HUES64 (cell line): Measurements from ENCODE around the gene RNF167.

Experiments used
- H3K27ac ChIP-seq: 2 replicates; pipeline ENCODE4 v1.7.0; 2013; ENCODE audit warnings: low read depth, low read length, inconsistent platforms
- H3K27me3 ChIP-seq: 2 replicates; pipeline ENCODE4 v1.6.1; 2013; ENCODE audit warnings: mild to moderate bottlenecking, low read length; ENCODE audit not compliant: insufficient read depth
- H3K36me3 ChIP-seq: 2 replicates; pipeline ENCODE4 v1.6.1; 2013; ENCODE audit warnings: mild to moderate bottlenecking, low read length; ENCODE audit not compliant: insufficient read depth
- H3K4me1 ChIP-seq: 2 replicates; pipeline ENCODE4 v1.6.1; 2013; ENCODE audit warnings: mild to moderate bottlenecking, low read length, moderate library complexity; ENCODE audit not compliant: insufficient read depth
- H3K4me3 ChIP-seq: 2 replicates; pipeline ENCODE4 v1.5.1; 2013; ENCODE audit warnings: mild to moderate bottlenecking, low read length, moderate library complexity
- H3K9ac ChIP-seq: 2 replicates; pipeline ENCODE4 v1.6.1; 2013; ENCODE audit warnings: mild to moderate bottlenecking, low read depth, low read length
- H3K9me3 ChIP-seq: 2 replicates; pipeline ENCODE4 v1.6.1; 2013; ENCODE audit warnings: low read depth, low read length; ENCODE audit not compliant: insufficient read depth
- WGBS: fragments of 150-250, 120-280 bp; methylation state at CpG from one replicate; pipeline ENCODE4 v1.1.7; 2013; ENCODE audit warnings: missing lambda C conversion rate; 5-methylcytosine and 5-hydroxymethylcytosine counted together

Gene RNF167

GRCh38 chr17:4960279-4960922, 20.3 kb downstream of the RNF167 start:
- no peak overlapping the region for H3K4me3 ChIP-seq
- no peaks in the 10 kb centered on the region for H3K9me3 ChIP-seq
- H3K27me3 ChIP-seq, result no peaks in the 10 kb centered on the region
- 0 out of 2 replicates have a peak overlapping the region, but pooled peaks have one; percentile 9 for H3K27ac ChIP-seq
- 74% methylated on average over 9 of the region's 9 CpGs for WGBS
- H3K4me1 ChIP-seq, result peaks cover 8% of the 10 kb centered on the region; the same call in 1 of the 2 replicates
- no peak overlapping the region; the same call in 1 of the 2 replicates for H3K9ac ChIP-seq
- H3K36me3 ChIP-seq, result peaks cover 24% of the 10 kb centered on the region

DNA sequence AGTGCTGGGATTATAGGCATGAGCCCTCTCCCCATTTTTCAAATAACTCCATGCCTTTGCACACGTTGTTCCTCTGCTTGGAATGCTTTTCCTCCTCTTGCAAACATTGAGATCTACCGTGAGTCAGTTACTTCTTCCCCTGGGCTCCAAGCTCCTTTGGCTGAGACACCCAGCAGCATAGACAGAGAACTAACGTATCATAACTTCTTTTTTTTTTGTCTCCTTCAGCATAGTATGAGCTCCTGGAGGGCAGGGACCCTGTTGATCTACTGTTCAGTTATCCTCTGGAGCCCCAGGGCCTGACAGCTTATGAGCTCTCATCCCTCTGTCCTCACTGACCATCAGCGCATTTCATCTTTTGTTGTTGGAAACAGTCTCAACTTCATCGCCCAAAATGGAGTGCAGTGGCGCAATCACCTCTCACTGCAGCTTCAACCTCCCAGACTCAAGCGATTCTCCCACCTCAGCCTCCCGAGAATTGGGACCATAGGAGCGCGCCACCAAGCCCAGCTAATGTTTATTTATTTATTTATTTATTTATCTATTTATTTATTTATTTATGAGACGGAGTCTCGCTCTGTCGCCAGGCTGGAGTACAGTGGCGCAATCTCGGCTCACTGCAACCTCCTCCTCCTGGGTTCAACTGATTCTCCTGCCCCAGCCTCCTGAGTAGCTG, 25.4 kb downstream of the RNF167 start:
- no peak overlapping the region for H3K27ac ChIP-seq
- 96% methylated on average over 13 of the region's 15 CpGs for WGBS
- H3K27me3 ChIP-seq, result no peaks in the 10 kb centered on the region
- H3K36me3 ChIP-seq, result peaks cover 12% of the 10 kb centered on the region; the same call in 1 of the 2 replicates
- no peak overlapping the region for H3K9ac ChIP-seq
- H3K9me3 ChIP-seq, result no peaks in the 10 kb centered on the region
- peaks cover 16% of the 10 kb centered on the region; the same call in 1 of the 2 replicates for H3K4me1 ChIP-seq
- H3K4me3 ChIP-seq, result no peak overlapping the region

DNA sequence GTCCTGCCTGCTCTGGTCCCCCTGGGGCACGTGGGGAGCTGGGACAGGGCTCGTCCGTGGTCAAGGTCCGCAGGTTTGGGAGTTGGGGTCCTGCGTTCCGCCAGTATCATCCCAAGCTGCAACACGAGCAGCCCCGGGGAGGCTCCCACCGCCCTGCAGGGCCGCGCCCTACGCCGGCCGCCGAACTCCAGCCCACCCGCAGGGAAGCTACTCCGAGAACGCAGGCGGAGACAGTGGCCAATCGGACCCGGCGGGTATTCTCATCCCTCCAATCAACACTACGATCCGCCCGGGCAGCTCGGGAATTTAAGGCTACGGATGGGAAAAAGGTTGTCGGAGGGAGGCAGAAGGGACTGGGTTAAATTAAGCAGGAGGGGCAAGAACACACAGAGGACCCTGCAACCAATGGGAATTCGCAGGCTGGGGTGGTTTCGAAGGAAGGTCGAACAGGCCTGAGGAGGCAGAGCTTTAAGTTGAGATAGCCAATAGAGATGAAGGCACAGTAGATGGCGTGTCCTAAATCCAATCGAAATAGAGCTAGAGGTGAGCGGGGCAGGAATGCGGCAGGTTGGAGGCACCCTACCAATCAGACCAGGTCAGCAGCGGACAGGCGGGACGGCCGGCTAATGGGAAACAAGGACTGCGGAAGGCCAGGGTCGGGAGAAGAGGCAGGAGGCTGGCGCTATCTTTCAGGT, 26.9 kb downstream of the RNF167 start:
- Histone ChIP-seq H3K27ac (peak overlapping the region; percentile 95), H3K4me1 (peaks cover 11% of the 10 kb centered on the region; the same call in 1 of the 2 replicates), H3K4me3 (peak overlapping the region; percentile 73), H3K36me3 (peaks cover 6% of the 10 kb centered on the region), H3K9ac (peak overlapping the region; percentile 88), H3K9me3 (no peaks in the 10 kb centered on the region), H3K27me3 (no peaks in the 10 kb centered on the region)
- WGBS, result 1% methylated on average over 42 of the region's 42 CpGs

DNA sequence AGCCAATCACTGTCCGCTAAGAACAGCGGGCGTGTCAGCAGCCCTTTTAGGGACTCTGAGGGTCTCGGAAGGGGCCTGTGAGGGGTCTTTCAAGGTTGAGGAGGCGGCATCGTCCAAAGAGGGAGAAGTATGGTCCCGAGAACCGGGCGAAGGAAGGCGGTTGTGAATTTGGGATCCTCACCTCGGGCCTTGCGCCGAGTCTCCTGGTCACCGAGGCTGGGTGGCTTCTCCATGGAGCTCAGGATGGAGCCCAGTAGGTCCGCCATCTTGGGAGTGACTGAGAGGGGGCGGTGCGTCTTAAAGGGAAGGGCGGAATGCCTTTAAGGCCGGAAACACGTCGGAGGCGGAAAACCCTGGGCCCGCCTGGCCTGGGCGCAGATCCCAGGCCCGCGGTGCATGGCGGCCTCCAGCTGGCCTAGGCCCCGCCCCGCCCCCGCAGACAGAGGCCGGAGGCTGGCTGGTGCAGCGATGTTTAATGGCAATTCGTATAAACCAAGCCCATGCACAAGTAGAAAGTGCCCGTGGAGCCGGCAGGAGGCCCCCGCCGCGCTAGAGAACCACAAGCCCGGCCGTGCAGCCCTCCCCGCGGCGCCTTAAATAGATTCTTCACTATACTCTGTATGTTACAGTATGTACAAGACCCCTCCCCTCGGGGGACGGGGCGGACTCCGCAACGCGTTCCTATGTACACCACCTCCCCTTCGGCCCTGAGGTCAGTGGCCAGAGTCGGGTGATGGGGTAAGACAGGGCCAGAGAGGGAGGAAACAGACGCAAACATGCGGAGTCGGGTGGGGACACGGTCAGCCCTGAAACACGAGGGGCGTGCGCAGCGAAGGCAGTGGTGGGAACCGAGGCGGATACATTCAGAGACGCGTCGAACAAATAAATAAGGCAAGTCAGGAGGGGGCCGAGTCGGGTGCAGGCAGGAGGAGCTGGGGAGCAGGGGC, 27.7 kb downstream of the RNF167 start, which contains the start of gene SPAG7:
TSS of gene SPAG7 (minus strand) at position 279 of the 947 bp plus-strand sequence. CDS start at position 266, 13 bp downstream.
- peak within 1 kb of the TSS; percentile 95 for H3K27ac ChIP-seq
- no peaks in the 10 kb centered on the region for H3K9me3 ChIP-seq
- H3K4me1 ChIP-seq, result peaks cover 11% of the 10 kb centered on the region; the same call in 1 of the 2 replicates
- under 1% methylated on average over 66 of the region's 66 CpGs for WGBS
- peak within 1 kb of the TSS; percentile 88 for H3K9ac ChIP-seq
- peak within 1 kb of the TSS; percentile 73 for H3K4me3 ChIP-seq
- peaks cover 6% of the 10 kb centered on the region for H3K36me3 ChIP-seq
- no peaks in the 10 kb centered on the region for H3K27me3 ChIP-seq

DNA sequence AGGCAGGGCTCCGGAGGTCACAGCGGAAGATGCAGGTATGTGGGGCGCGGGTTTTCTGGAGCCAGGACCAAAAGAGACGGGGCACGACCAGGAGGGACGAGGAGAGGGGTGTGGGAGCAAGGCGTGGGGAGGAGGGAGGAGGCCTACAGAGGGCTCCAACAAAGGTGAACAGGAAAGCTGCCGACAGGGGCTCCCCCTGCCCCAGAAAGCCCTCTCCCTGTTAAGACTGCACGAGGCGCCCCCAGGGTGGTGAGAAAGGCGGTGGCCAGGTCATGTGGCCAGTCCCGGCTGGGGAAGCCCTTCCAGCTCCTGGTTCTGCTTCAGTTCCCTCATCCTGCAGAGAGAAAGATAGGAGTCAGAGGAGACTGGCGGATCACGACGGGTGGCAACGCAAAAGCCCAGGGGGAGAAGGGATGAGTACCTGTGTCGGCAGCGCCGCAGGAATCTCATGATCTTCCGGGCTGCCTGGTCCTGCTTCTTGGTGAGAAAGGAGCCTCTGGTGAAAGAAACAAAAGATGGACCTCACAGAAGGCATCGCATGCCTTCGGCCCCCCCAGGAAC, 28.5 kb downstream of the RNF167 start:
- peak overlapping the region; percentile 88 for H3K9ac ChIP-seq
- no peaks in the 10 kb centered on the region for H3K27me3 ChIP-seq
- H3K4me1 ChIP-seq, result peaks cover 11% of the 10 kb centered on the region; the same call in 1 of the 2 replicates
- H3K9me3 ChIP-seq, result no peaks in the 10 kb centered on the region
- peak overlapping the region; percentile 73 for H3K4me3 ChIP-seq
- 3% methylated on average over 23 of the region's 23 CpGs for WGBS
- peak overlapping the region; percentile 95 for H3K27ac ChIP-seq
- H3K36me3 ChIP-seq, result peaks cover 6% of the 10 kb centered on the region

- Histone ChIP-seq H3K27me3 (0 out of 2 replicates have a peak, but pooled peaks cover 1% of the 10 kb centered on the region), H3K4me1 (peaks cover 11% of the 10 kb centered on the region; the same call in 1 of the 2 replicates), H3K4me3 (peak overlapping the region; percentile 73), H3K9ac (peak overlapping the region; percentile 88), H3K36me3 (peaks cover 6% of the 10 kb centered on the region), H3K9me3 (no peaks in the 10 kb centered on the region), H3K27ac (peak overlapping the region; percentile 95)
- 15% methylated on average over 15 of the region's 15 CpGs for WGBS
Observed at GRCh38 chr17:4969047-4969550, 29.0 kb downstream of the RNF167 start.

GRCh38 chr17:4969551-4970173, 29.6 kb downstream of the RNF167 start:
- peak overlapping the region; percentile 88; the same call in 1 of the 2 replicates for H3K9ac ChIP-seq
- H3K4me3 ChIP-seq, result peak overlapping the region; percentile 73
- WGBS, result 77% methylated on average over 16 of the region's 16 CpGs
- no peaks in the 10 kb centered on the region for H3K9me3 ChIP-seq
- H3K36me3 ChIP-seq, result peaks cover 6% of the 10 kb centered on the region
- peaks cover 11% of the 10 kb centered on the region; the same call in 1 of the 2 replicates for H3K4me1 ChIP-seq
- H3K27ac ChIP-seq, result no peak overlapping the region
- H3K27me3 ChIP-seq, result peaks cover 7% of the 10 kb centered on the region

- Histone ChIP-seq H3K27ac (no peak overlapping the region), H3K9me3 (no peaks in the 10 kb centered on the region), H3K36me3 (peaks cover 3% of the 10 kb centered on the region), H3K9ac (no peak overlapping the region), H3K4me3 (no peak overlapping the region), H3K4me1 (peaks cover 11% of the 10 kb centered on the region; the same call in 1 of the 2 replicates), H3K27me3 (peaks cover 13% of the 10 kb centered on the region)
- WGBS, result 96% methylated on average over 8 of the region's 8 CpGs
Observed at GRCh38 chr17:4970273-4970672, 30.2 kb downstream of the RNF167 start.

- H3K36me3 ChIP-seq, result no peaks in the 10 kb centered on the region; the same call in 1 of the 2 replicates
- H3K4me3 ChIP-seq, result no peak overlapping the region
- no peak overlapping the region for H3K27ac ChIP-seq
Observed at GRCh38 chr17:4971826-4972225, 31.8 kb downstream of the RNF167 start.

More at GRCh38 chr17:4971826-4972225, 31.8 kb downstream of the RNF167 start:
- Histone ChIP-seq H3K27me3 (peaks cover 19% of the 10 kb centered on the region), H3K4me1 (peaks cover 6% of the 10 kb centered on the region; the same call in 1 of the 2 replicates), H3K9ac (no peak overlapping the region), H3K9me3 (no peaks in the 10 kb centered on the region)
- 89% methylated on average over 6 of the region's 6 CpGs for WGBS
